T-helper 2 cell treated with Interferon-gamma antibody and Interleukin-4, amounts not matched to agents 5 μg/mL and 100 μg/mL, for 36 hours (primary cell): ENCODE data around the gene ADAMTS14.
"Not testable (repeated sequence)": the region's sequence is repeated elsewhere in the genome, so short reads cannot be mapped to it uniquely, and the experiment has no call there.

Source experiments
- DNase-seq: peaks from one replicate; pipeline ENCODE4 v3.0.0; 2021; ENCODE audit warnings: low spot score
- H3K27ac Mint-ChIP-seq: one replicate; pipeline ENCODE4 v1.8.0; 2021; ENCODE audit warnings: mild to moderate bottlenecking, mixed read lengths
- H3K27me3 Mint-ChIP-seq: one replicate; pipeline ENCODE4 v1.8.0; 2021; ENCODE audit warnings: low read depth, mixed read lengths
- H3K36me3 Mint-ChIP-seq: one replicate; pipeline ENCODE4 v1.8.0; 2021; ENCODE audit warnings: low read depth, mixed read lengths
- H3K4me1 Mint-ChIP-seq: one replicate; pipeline ENCODE4 v1.8.0; 2021; ENCODE audit warnings: low read depth, mixed read lengths
- H3K4me3 Mint-ChIP-seq: one replicate; pipeline ENCODE4 v1.8.0; 2022; ENCODE audit warnings: mild to moderate bottlenecking, moderate library complexity, mixed read lengths
- H3K9me3 Mint-ChIP-seq: one replicate; pipeline ENCODE4 v1.8.0; 2021; ENCODE audit warnings: mixed read lengths

ADAMTS14 gene

DNA sequence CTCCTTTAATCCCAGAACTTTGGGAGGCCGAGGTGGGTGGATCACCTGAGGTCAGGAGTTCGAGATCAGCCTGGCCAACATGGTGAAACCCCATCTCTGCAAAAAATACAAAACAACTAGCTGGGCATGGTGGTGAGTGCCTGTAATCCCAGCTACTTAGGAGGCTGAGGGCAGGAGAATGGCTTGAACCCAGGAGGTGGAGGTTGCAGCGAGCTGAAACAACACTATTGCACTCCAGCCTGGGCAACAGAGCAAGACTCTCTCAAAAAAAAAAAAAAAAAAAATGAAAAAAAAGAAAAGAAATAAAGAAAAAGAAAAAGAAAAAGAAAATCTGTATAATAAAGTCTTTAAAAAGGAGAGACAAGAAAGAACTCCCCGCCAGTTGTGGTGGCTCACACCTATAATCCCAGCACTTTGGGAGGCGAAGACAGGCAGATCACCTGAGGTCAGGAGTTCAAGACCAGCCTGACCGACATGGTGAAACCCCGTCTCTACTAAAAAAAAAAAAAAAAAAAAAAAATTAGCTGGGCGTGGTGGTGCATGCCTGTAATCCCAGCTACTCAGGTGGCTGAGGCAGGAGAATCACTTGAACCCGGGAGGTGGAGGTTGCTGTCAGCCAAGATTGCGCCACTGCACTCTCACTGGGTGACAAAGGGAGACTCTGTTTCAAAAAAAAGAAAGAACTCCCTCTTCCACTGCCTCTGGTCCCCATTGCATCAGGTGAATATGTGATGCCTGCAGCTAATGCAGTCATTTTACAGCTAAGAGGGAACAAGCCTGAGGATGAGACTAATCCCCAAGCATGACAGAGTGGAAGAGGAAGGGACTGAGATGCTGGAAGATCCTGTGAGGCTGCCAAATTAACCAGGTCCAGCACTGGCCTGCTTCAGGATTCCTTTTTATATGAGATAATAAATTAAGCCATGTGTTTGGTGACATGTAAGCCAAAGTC lies 8.6 kb upstream of the ADAMTS14 start:
- H3K27me3 Mint-ChIP-seq, result peaks cover 15% of the 10 kb centered on the region
- H3K9me3 Mint-ChIP-seq, H3K4me3 Mint-ChIP-seq, H3K27ac Mint-ChIP-seq, H3K4me1 Mint-ChIP-seq, DNase-seq, H3K36me3 Mint-ChIP-seq: not testable (repeated sequence)

DNA sequence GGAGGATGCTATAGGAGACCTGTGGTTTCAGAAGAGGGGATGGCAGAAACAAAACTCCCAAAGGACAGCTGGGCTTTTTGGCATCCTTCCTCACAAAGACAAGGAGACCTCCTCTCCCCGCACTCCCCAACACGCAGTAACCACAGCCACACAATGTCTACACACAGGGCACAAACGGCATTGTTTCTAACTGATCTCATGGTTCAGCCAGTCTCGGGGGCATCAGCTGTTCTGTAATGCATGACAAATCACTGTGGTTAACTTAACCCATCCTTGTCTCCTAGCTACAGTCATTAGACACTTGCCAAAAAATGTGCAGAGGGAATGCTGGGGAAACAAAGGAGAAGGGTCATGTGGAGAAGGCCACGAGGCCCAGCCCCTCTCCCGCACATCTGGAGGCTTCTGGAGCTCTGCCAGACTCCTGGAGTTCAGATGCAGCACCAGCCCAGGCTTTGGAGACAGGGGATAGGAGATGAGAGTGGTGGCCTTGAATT lies 7.6 kb upstream of the ADAMTS14 start:
- no peak for DNase-seq
- no peaks in the 10 kb centered on the region for H3K9me3 Mint-ChIP-seq

GRCh38 chr10:70666960-70667798 lies 5.1 kb upstream of the ADAMTS14 start:
- Mint-ChIP-seq H3K4me1 (peaks cover 2% of the 10 kb centered on the region), H3K36me3 (no peaks in the 10 kb centered on the region), H3K27me3 (peaks cover 35% of the 10 kb centered on the region), H3K27ac (no peak overlapping the region), H3K4me3 (no peak overlapping the region), H3K9me3 (no peaks in the 10 kb centered on the region)
- no peak for DNase-seq

More for the DNA sequence above, 7.6 kb upstream of the ADAMTS14 start:
- Mint-ChIP-seq H3K27me3 (peaks cover 20% of the 10 kb centered on the region), H3K27ac (no peak overlapping the region), H3K4me1 (peaks cover 2% of the 10 kb centered on the region), H3K36me3 (no peaks in the 10 kb centered on the region), H3K4me3 (no peak overlapping the region)

- not testable (repeated sequence) for DNase-seq, H3K9me3 Mint-ChIP-seq, H3K36me3 Mint-ChIP-seq, H3K27ac Mint-ChIP-seq, H3K4me1 Mint-ChIP-seq, H3K4me3 Mint-ChIP-seq
- H3K27me3 Mint-ChIP-seq, result peaks cover 33% of the 10 kb centered on the region
Observed at GRCh38 chr10:70667818-70668217, 4.5 kb upstream of the ADAMTS14 start.

- peaks cover 37% of the 10 kb centered on the region for H3K27me3 Mint-ChIP-seq
- H3K27ac Mint-ChIP-seq, result no peak overlapping the region
- no peaks in the 10 kb centered on the region for H3K36me3 Mint-ChIP-seq
- no peak for DNase-seq
- no peak overlapping the region for H3K4me3 Mint-ChIP-seq
- H3K9me3 Mint-ChIP-seq, result no peaks in the 10 kb centered on the region
- H3K4me1 Mint-ChIP-seq, result peaks cover 6% of the 10 kb centered on the region
Observed at GRCh38 chr10:70668454-70668970, 3.8 kb upstream of the ADAMTS14 start.

DNA sequence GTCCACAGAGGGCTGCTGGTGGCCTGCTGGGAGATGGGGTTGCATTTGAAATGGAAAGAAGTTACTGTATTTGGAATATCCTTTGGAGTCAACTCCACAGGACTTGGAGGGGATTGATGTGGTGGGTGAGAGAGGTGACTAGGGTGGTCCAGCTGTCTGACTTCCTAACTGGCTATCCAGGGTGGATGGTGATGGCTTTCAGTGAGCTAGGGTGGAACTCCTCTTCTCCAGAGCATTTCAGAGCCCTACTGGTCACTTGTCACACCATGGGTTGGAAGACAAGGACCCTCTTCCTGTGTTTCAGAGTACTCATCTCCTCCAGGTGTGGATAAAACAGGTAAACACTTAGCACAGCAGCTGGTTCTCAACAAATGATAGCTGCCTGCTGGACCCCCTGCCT lies 3.3 kb upstream of the ADAMTS14 start:
- Mint-ChIP-seq H3K9me3 (no peaks in the 10 kb centered on the region), H3K4me1 (peaks cover 6% of the 10 kb centered on the region), H3K27me3 (peaks cover 42% of the 10 kb centered on the region), H3K4me3 (no peak overlapping the region), H3K36me3 (no peaks in the 10 kb centered on the region), H3K27ac (no peak overlapping the region)
- DNase-seq, result no peak

DNA sequence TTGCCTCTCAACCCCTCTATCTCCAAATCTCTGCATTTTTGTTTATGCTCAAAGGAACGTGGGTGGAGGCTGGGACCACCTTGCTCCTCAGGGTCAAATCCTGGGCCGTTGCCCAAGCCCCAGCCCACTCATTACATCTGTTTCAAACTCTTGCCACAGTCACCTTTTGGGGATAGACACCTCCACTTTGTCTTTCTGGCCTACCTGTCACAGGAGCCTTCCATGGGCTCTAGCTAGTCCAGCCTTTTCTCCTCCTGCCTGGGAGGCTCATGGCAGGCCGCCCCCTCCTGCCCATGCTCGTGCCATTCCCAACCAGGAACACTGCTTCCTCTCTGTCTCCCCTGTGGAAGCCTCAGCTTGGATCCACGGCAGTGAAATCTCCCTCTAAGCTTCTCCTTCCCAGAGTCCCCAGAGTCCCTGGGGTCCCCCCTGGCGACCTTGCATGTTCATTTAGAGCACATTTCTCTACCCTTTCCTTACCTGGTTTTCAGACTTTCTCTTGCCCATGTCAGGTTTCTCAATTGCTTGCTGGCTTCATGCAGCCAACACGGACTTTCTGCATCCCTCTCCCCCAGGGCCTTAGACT lies 2.5 kb upstream of the ADAMTS14 start:
- H3K4me1 Mint-ChIP-seq, result peaks cover 6% of the 10 kb centered on the region
- no peak overlapping the region for H3K27ac Mint-ChIP-seq
- H3K36me3 Mint-ChIP-seq, result no peaks in the 10 kb centered on the region
- peaks cover 49% of the 10 kb centered on the region for H3K27me3 Mint-ChIP-seq
- H3K4me3 Mint-ChIP-seq, result no peak overlapping the region
- H3K9me3 Mint-ChIP-seq, result no peaks in the 10 kb centered on the region
- DNase-seq, result no peak

DNA sequence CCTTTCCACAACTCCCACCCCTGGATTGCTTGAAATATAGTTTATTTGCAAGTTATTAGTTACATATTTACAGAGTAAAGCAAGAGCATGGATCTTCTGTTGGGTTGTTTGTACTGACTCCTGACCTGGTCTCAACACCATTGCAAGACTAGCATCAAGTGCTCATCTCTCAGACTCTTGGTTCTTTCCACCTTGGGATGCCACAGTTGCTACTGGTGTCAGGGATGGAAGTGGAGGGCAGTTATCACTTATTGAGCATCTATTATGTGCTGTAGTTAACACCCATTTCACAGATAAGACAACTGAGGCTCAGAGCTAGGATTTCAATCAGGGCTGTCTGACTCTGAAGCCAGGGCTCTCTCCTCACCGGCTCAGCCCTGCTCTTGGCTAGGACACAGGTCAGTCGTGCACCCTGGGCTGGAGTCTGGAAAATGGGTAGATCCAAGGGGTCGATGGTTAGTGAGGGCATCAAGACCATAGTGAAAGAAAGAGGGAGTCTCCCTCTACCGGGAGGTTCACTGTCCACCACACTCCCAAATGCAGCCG lies 614 bp upstream of the ADAMTS14 start:
- H3K27ac Mint-ChIP-seq, result no peak overlapping the region
- H3K4me3 Mint-ChIP-seq, result peak overlapping the region; percentile 57
- no peaks in the 10 kb centered on the region for H3K9me3 Mint-ChIP-seq
- H3K4me1 Mint-ChIP-seq, result peaks cover 6% of the 10 kb centered on the region
- DNase-seq, result no peak
- peaks cover 49% of the 10 kb centered on the region for H3K27me3 Mint-ChIP-seq
- no peaks in the 10 kb centered on the region for H3K36me3 Mint-ChIP-seq

- Mint-ChIP-seq H3K36me3 (no peaks in the 10 kb centered on the region), H3K9me3 (no peaks in the 10 kb centered on the region), H3K27me3 (peaks cover 48% of the 10 kb centered on the region), H3K4me3 (peak overlapping the region; percentile 60), H3K4me1 (peaks cover 6% of the 10 kb centered on the region), H3K27ac (peak overlapping the region; percentile 7)
- no peak for DNase-seq
Observed at GRCh38 chr10:70673043-70673928, 980 bp downstream of the ADAMTS14 start.

- Mint-ChIP-seq H3K27ac (no peak overlapping the region), H3K36me3 (no peaks in the 10 kb centered on the region), H3K4me3 (no peak overlapping the region), H3K4me1 (peaks cover 6% of the 10 kb centered on the region), H3K9me3 (no peaks in the 10 kb centered on the region), H3K27me3 (peaks cover 42% of the 10 kb centered on the region)
- DNase-seq, result no peak
Observed at GRCh38 chr10:70673929-70674559, 1.7 kb downstream of the ADAMTS14 start.

DNA sequence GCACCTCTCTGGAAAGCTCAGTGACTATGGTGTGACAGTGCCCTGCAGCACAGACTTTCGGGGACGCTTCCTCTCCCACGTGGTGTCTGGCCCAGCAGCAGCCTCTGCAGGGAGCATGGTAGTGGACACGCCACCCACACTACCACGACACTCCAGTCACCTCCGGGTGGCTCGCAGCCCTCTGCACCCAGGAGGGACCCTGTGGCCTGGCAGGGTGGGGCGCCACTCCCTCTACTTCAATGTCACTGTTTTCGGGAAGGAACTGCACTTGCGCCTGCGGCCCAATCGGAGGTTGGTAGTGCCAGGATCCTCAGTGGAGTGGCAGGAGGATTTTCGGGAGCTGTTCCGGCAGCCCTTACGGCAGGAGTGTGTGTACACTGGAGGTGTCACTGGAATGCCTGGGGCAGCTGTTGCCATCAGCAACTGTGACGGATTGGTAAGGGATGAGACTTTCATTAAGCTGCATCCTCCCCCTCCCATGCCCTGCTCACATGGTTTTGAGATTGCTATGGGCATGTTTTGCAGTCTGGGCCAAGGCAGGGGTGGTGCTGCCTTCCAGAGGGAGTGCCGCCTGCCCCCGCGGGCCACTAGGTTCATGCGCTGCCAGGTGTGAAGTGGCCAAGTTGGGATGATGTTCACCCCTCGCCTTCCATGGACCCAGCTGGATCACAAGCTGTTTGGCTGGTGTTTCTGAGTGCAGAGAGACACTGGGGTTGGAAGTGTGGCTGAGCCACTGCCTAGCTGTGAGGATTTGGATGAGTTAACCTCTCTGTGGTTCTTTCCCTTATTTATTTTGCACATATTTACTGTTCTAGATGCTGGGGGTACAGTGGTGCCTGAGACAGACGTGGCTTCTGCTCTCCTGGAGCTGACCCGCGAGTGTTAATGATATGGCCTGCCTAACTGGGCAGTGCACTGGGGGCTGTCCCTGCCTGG lies 2.5 kb downstream of the ADAMTS14 start:
- Mint-ChIP-seq H3K4me1 (peaks cover 6% of the 10 kb centered on the region), H3K36me3 (no peaks in the 10 kb centered on the region), H3K4me3 (no peak overlapping the region), H3K27ac (no peak overlapping the region), H3K27me3 (peaks cover 37% of the 10 kb centered on the region), H3K9me3 (no peaks in the 10 kb centered on the region)
- DNase-seq, result no peak
